Astrocyte of the cerebellum (primary cell): Measurements from ENCODE around the gene HGFAC.

ENCODE experiments used
- DNase-seq: peaks from one replicate; pipeline ENCODE4 v3.0.0-alpha.2; 2011; ENCODE audit warnings: low read depth
- H3K4me3 ChIP-seq: 2 replicates; pipeline ENCODE4 v1.5.1; 2011; ENCODE audit warnings: mild to moderate bottlenecking, low read depth, low read length, moderate library complexity
- in situ Hi-C: cut with HindIII; loops from 2 replicates; pipeline ENCODE4 v1.10.0; 2017; ENCODE audit warnings: low sequenced_read_pairs
- TF ChIP-seq, protein P1 (sequence below): IDR thresholded peaks from 2 replicates; pipeline ENCODE4 v1.5.1; 2012; ENCODE audit warnings: low read length, low read depth, moderate library complexity, mild to moderate bottlenecking; ENCODE audit errors: missing control alignments

HGFAC gene

DNA sequence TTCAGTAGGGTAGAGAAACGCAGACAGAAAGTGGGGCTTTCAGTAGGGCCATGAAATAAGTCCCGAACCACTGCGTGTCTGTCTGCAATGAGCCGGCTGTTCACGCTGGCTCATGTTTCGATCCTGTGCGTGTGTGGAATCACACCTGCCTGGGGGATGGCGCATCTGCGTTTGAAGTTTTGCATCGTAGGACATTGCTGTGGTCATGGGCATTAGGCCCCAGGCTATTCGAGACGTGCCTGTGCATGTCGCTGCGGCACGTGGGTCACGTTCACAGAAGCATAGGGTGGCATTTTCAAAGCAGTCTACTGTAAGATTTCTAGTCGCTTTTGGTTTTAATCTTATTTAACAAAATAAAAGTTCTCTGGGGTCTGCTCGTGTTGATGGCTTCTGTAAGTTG lies 25.5 kb upstream of the HGFAC start:
- TF ChIP-seq, protein P1, sequence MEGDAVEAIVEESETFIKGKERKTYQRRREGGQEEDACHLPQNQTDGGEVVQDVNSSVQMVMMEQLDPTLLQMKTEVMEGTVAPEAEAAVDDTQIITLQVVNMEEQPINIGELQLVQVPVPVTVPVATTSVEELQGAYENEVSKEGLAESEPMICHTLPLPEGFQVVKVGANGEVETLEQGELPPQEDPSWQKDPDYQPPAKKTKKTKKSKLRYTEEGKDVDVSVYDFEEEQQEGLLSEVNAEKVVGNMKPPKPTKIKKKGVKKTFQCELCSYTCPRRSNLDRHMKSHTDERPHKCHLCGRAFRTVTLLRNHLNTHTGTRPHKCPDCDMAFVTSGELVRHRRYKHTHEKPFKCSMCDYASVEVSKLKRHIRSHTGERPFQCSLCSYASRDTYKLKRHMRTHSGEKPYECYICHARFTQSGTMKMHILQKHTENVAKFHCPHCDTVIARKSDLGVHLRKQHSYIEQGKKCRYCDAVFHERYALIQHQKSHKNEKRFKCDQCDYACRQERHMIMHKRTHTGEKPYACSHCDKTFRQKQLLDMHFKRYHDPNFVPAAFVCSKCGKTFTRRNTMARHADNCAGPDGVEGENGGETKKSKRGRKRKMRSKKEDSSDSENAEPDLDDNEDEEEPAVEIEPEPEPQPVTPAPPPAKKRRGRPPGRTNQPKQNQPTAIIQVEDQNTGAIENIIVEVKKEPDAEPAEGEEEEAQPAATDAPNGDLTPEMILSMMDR = no peak
- in situ Hi-C loops = no loop called here

DNA sequence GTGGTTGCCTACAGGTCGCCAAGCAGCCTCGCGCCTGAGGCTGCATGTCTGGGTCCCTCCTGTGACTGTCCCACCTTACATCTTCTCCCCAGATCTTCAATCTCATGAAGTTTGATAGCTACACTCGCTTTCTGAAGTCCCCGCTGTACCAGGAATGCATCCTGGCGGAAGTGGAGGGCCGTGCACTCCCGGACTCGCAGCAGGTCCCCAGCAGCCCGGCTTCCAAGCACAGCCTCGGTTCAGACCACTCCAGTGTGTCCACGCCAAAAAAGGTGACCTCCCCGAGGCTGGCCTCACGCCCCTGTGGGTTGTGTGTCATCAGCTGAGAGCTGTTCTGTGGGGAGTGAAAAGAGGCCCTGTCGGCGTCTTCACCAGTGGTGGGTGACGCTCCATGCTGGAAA lies 24.9 kb upstream of the HGFAC start:
- H3K4me3 ChIP-seq = no peak overlapping the region
- TF ChIP-seq, protein P1 = no peak
- in situ Hi-C loops = no loop called here
- DNase-seq = no peak

More for the DNA sequence above, 25.5 kb upstream of the HGFAC start:
- no peak for DNase-seq
- no peak overlapping the region for H3K4me3 ChIP-seq

DNA sequence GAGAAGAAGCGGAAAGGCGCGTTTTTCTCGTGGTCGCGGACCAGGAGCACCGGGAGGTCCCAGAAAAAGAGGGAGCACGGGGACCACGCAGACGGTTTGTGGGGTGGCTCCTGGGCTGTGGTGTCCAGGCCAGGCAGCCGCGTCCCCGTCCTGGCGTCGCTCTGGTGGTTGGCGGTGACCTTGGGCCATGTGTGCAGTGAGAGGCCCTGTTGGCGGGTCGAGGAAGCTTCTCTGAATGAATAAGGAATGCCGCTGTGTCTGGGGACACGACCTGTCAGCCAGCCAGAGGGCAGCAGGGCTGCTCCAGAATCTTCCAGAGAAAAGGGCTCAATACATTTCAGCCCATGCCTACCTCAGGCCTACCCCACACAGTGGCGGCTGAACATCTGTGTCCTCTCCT lies 24.3 kb upstream of the HGFAC start:
- H3K4me3 ChIP-seq = no peak overlapping the region
- TF ChIP-seq, protein P1 = no peak
- no peak for DNase-seq
- in situ Hi-C loops = no loop called here

DNA sequence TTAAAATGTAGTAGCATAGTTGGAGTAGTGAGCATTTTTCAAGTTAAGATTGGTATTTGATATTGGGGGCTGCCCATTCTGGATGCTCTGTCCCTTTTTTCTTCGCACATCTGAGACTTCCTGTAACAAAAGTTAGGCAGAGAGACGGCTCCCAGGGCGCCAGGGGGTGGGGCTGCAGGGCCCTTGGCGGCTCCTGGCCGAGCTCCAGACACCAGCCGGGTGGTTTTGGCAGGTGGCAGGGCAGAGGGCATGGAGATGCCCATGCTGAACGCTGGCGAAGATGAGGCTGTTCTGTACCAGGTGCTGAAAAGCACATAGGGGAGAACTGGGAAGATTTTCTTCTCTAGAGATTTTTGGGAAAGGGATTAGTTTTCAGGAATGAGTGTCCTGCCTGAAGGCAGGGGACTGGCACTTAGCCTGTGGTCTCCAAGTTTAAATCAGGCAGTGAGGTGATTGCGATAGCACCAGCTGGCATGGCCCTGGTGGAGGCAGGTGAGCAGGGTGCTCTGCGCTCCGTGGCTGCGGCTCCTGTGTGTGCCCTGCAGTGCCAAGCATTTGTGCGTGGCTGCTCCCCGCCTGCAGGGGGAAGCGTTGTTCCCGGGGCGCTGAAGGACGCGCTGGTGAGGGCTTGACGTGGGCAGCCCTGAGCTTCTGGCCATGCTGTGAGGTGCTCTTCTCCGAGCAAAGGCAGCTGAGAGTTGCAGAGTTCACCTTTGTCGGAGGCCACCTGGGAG lies 23.6 kb upstream of the HGFAC start:
- no peak overlapping the region for H3K4me3 ChIP-seq
- in situ Hi-C loops = no loop called here
- no peak for DNase-seq
- TF ChIP-seq, protein P1 = peak; percentile 19

DNA sequence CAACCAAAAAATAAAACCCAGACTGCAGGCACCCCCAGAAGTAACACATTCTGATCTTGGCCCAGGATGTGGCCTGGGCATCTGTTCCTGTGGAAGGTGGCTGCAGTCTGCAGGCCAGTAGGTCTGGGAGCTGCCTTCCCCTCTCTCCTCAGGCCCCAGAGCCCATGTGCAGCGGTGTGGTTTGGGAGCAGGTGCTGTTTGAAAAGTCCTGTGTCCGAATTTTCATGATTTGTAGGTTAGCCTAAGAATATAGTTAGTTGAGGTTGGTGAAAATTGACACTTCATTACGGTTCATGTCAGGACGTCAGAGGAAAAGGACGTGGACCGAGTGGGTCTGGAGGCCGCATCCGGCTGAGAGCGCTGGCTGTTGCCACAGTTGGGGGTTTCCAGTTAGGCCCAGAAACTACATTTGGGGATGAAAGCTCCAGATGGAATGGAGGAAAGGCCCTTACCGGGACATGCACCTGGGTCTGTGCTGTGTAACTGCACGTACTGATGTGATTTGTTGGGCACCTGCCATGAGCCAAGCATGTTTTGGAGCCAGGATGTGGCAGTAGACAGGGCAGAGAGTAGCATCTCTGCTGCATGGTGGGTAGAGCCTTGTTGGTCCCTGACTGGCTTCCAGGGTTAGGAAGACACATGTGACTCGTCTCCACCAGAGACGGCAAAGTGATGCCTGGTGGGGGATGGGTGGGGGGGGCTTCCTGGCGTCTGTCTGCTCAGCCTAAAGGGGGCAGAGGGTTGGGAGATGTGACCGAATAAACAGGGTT lies 21.7 kb upstream of the HGFAC start:
- in situ Hi-C loops = no loop called here
- no peak overlapping the region for H3K4me3 ChIP-seq
- DNase-seq = no peak
- TF ChIP-seq, protein P1 = no peak

DNA sequence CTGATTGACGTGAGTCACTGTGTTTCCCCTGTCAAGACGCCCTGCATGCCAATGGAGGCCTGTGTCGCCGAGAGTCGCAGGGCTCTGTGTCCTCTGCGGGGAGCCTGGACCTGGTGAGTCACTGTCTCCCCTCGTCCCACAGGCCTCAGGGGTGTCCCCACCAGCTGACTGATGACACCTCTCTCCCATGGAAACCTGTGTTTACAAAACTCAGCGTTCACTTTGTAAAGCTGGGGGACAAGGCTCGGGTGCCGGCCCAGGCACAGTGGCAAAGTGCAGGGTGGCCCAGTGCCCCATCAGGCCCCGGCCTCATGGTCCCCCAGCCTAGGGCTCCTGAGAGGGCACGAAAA lies 21.2 kb upstream of the HGFAC start:
- TF ChIP-seq, protein P1 = no peak
- no peak overlapping the region for H3K4me3 ChIP-seq
- in situ Hi-C loops = no loop called here
- DNase-seq = no peak
